KOPT-K1 (cell line): ENCODE measurements around the gene WWC2.

Experiments used
- H3K27ac ChIP-seq: fragments of 200-600 bp; sonication (generic); 2 replicates; pipeline ENCODE4 v1.5.1; 2016; ENCODE audit warnings: antibody characterized with exemption, mild to moderate bottlenecking, low read depth, low read length; ENCODE audit not compliant: poor library complexity, severe bottlenecking
- H3K36me3 ChIP-seq: fragments of 200-600 bp; sonication (generic); 2 replicates; pipeline ENCODE4 v1.5.1; 2017; ENCODE audit warnings: antibody characterized with exemption, mild to moderate bottlenecking, low read length, moderate library complexity; ENCODE audit not compliant: insufficient read depth
- H3K9me3 ChIP-seq: fragments of 200-600 bp; sonication (generic); 2 replicates; pipeline ENCODE4 v1.5.1; 2017; ENCODE audit warnings: antibody characterized with exemption, low read length, mild to moderate bottlenecking; ENCODE audit not compliant: insufficient read depth, poor library complexity, severe bottlenecking

WWC2 gene

GRCh38 chr4:183098723-183099536, at the start of gene WWC2:
Gene WWC2, plus strand, starts transcription at chr4:183099257. Its CDS starts 235 bp downstream, at chr4:183099492.
- H3K36me3 ChIP-seq: no peaks in the 10 kb centered on the region
- no peak within 1 kb of the TSS for H3K27ac ChIP-seq

DNA sequence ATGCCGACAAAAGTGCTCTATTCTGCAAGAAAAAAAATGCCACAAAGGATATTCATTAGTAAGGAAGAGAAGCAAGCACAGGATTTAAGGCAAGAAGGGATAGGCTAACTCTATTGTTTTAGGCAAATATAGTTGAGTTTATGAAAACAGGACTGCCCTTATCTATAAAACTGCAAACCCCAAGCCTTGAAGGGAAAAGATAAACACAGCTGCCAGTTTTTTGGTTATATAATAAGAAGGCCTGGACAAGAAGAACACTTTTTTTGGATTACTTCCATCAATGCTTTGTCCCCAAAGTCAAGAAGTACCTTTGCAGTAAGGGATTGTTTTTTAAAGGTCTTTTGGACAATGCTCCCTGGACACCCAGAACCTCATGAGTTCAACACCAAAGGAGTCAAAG, 45.4 kb upstream of the WWC2 start:
- H3K27ac ChIP-seq: no peak overlapping the region
- H3K36me3 ChIP-seq: no peaks in the 10 kb centered on the region
- no peaks in the 10 kb centered on the region for H3K9me3 ChIP-seq

More at GRCh38 chr4:183098723-183099536, at the start of gene WWC2:
- H3K9me3 ChIP-seq: peaks cover 22% of the 10 kb centered on the region

DNA sequence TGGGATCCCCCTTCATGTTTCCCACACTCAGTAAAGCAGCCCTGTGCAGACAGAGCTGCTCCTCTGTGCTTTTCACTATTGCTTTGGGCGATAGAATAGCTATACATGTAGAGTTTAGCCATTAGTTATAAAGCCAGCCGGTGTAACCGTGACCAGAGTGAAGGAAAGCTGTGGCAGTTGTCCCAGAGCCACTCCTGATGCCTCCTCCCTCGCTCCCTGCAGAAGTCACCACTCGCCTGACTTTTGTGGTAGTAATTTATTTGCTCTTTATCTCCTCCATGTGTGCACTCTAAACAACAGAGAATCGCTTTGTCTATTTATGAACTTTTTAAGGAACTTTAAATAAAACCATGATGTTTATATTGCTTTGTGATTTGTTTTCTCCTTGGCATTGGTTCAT, 41.8 kb upstream of the WWC2 start:
- no peak overlapping the region for H3K27ac ChIP-seq
- H3K9me3 ChIP-seq: no peaks in the 10 kb centered on the region
- no peaks in the 10 kb centered on the region for H3K36me3 ChIP-seq

DNA sequence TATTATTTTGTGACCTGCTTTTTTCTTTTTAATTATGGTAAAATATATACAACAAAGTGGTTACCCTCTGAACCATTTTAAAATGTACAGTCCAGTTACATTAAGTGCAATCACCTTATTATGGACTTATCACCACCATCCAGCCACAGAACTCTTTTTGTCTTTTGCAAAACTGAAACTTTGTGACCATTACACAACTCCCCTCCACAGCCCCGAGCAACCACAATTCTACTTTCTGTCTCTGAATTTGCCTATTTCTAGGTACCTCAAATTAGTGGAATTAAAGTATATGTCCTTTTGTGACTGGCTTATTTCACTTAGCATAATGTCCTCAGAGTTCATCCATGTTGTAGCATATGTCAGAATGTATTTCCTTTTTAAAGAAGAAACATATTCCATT, 39.3 kb upstream of the WWC2 start:
- Histone ChIP-seq H3K27ac (no peak overlapping the region), H3K9me3 (no peaks in the 10 kb centered on the region), H3K36me3 (no peaks in the 10 kb centered on the region)

GRCh38 chr4:183068502-183068901, 30.6 kb upstream of the WWC2 start:
- peaks cover 5% of the 10 kb centered on the region for H3K9me3 ChIP-seq
- H3K27ac ChIP-seq: no peak overlapping the region
- H3K36me3 ChIP-seq: no peaks in the 10 kb centered on the region

GRCh38 chr4:183071222-183071621, 27.8 kb upstream of the WWC2 start:
- Histone ChIP-seq H3K36me3 (no peaks in the 10 kb centered on the region), H3K27ac (no peak overlapping the region), H3K9me3 (peaks cover 5% of the 10 kb centered on the region)

GRCh38 chr4:183072176-183072575, 26.9 kb upstream of the WWC2 start:
- H3K27ac ChIP-seq: no peak overlapping the region
- H3K9me3 ChIP-seq: peaks cover 5% of the 10 kb centered on the region
- H3K36me3 ChIP-seq: no peaks in the 10 kb centered on the region

GRCh38 chr4:183073838-183074145, 25.3 kb upstream of the WWC2 start:
- Histone ChIP-seq H3K27ac (no peak overlapping the region), H3K36me3 (no peaks in the 10 kb centered on the region), H3K9me3 (peaks cover 5% of the 10 kb centered on the region)

GRCh38 chr4:183074288-183074990, 24.6 kb upstream of the WWC2 start:
- H3K27ac ChIP-seq: no peak overlapping the region
- H3K9me3 ChIP-seq: peaks cover 5% of the 10 kb centered on the region
- H3K36me3 ChIP-seq: no peaks in the 10 kb centered on the region

DNA sequence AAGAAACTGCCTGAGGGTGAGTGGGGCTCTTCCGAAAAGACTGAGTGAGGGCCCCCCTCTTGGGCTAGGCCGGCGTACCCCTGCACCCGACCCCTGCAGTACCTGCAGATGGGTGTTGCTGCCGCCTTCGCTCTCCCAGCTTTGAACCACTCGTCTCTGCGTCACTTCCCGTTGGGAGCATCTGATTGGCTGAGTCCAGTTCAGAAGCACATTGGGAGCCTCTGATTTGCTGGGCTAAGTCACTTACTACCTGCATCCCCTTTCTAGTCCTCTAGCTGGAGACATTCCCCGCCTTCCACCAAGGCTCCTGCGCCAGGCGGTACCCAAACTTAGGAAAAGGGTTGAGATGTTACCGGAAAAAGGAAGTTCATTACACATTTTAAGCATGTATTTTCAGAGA, 20.4 kb upstream of the WWC2 start:
- Histone ChIP-seq H3K36me3 (no peaks in the 10 kb centered on the region), H3K9me3 (no peaks in the 10 kb centered on the region)

GRCh38 chr4:183080372-183081115, 18.5 kb upstream of the WWC2 start:
- Histone ChIP-seq H3K27ac (no peak overlapping the region), H3K36me3 (no peaks in the 10 kb centered on the region), H3K9me3 (no peaks in the 10 kb centered on the region)

More for the DNA sequence above, 20.4 kb upstream of the WWC2 start:
- no peak overlapping the region for H3K27ac ChIP-seq

GRCh38 chr4:183081116-183081469, 18.0 kb upstream of the WWC2 start:
- no peaks in the 10 kb centered on the region for H3K36me3 ChIP-seq
- H3K9me3 ChIP-seq: no peaks in the 10 kb centered on the region
- no peak overlapping the region for H3K27ac ChIP-seq

DNA sequence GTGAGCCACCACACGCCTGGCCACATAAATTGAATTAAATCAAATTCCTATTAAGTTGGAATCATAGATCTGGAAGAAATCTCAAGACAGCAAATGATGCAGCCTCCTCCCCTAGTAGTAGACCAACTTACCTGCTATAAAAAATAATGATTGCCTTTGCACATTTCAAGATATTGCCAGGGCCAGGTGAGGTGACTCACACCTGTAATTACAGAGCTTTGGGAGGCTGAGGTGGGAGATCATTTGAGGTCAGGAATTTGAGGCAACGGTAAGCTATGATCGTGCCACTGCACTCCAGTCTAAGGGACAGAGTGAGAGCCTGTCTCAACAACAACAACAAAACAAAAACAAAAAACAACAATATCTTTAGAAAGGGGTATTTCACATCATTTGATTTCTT, 17.0 kb upstream of the WWC2 start:
- H3K27ac ChIP-seq: no peak overlapping the region
- no peaks in the 10 kb centered on the region for H3K9me3 ChIP-seq
- no peaks in the 10 kb centered on the region for H3K36me3 ChIP-seq

- Histone ChIP-seq H3K36me3 (no peaks in the 10 kb centered on the region), H3K27ac (no peak overlapping the region)
Observed at GRCh38 chr4:183094393-183095198, 4.5 kb upstream of the WWC2 start.

GRCh38 chr4:183095199-183095512, 3.9 kb upstream of the WWC2 start:
- Histone ChIP-seq H3K36me3 (no peaks in the 10 kb centered on the region), H3K27ac (no peak overlapping the region)

More at GRCh38 chr4:183094393-183095198, 4.5 kb upstream of the WWC2 start:
- H3K9me3 ChIP-seq: peaks cover 22% of the 10 kb centered on the region

More at GRCh38 chr4:183095199-183095512, 3.9 kb upstream of the WWC2 start:
- H3K9me3 ChIP-seq: peaks cover 22% of the 10 kb centered on the region
